ENCODE measurements around the gene MYMX. TPM values are rescaled to one million over a fixed set of nuclear protein-coding genes. Genes with fewer than 3 reads are reported as not detected.
"Not testable (repeated sequence)": the region's sequence is repeated elsewhere in the genome, so short reads cannot be mapped to it uniquely, and the experiment has no call there.

MYMX gene
- total RNA-seq, 4 donors from 2014 or later, result not detected

DNA sequence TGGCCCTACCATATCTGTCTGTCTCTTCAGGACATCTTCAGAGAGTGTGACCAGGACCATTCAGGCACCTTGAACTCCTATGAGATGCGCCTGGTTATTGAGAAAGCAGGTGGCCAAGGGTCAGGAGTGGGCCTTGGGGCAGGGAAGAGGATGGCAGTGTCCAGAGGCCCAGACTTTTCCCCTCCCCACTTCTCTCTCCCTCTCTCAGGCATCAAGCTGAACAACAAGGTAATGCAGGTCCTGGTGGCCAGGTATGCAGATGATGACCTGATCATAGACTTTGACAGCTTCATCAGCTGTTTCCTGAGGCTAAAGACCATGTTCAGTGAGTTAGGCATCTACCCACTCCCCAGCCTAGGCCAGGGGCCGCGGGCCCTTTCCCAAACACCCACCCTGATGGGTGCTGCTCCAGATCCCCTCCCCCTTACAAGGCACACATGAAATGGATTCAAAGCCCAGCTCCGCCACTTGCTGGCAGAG is 33.8 kb upstream of the MYMX start:
- Histone ChIP-seq H3K27ac (no peak overlapping the region), H3K4me3 (no peak overlapping the region), H3K27me3 (no peaks in the 10 kb centered on the region), H3K4me1 (peaks cover 0 to 6% (median 0%) of the 10 kb centered on the region in 4 donors), H3K36me3 (no peaks in the 10 kb centered on the region), H3K9me3 (no peaks in the 10 kb centered on the region)
- no peak for DNase-seq (ENCODE audit: low spot score in 2 of 2)
- no peak for TF ChIP-seq POLR2A (IDR thresholded peaks at IDR 0.05)
- TF ChIP-seq, protein P1, sequence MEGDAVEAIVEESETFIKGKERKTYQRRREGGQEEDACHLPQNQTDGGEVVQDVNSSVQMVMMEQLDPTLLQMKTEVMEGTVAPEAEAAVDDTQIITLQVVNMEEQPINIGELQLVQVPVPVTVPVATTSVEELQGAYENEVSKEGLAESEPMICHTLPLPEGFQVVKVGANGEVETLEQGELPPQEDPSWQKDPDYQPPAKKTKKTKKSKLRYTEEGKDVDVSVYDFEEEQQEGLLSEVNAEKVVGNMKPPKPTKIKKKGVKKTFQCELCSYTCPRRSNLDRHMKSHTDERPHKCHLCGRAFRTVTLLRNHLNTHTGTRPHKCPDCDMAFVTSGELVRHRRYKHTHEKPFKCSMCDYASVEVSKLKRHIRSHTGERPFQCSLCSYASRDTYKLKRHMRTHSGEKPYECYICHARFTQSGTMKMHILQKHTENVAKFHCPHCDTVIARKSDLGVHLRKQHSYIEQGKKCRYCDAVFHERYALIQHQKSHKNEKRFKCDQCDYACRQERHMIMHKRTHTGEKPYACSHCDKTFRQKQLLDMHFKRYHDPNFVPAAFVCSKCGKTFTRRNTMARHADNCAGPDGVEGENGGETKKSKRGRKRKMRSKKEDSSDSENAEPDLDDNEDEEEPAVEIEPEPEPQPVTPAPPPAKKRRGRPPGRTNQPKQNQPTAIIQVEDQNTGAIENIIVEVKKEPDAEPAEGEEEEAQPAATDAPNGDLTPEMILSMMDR (IDR thresholded peaks at IDR 0.05), result no peak
- TF ChIP-seq EP300 (IDR thresholded peaks at IDR 0.05), result no peak
- 94 to 96% methylated on average over 4 of the region's 4 CpGs for WGBS, 2 donors

DNA sequence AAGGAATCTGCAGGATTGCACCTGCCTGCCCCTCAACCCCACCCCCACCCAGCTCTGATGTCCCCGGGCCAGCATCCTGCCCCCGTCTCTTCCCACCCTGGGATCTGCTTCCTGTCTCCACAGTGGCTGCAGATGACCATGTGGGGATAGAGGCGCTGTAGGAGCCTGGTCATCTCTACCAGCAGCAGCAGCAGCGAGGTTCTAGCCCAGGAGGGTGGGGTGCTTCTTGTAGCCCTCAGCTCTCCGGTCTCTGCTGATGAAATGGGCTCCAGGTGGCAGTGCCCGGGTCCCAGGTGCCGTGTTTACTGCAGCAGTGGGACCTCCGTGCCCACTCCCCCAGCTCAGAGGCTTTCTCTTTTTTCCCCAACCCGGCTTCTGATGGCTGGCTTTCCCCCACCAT is 32.9 kb upstream of the MYMX start:
- H3K4me1 ChIP-seq, result no peaks in the 10 kb centered on the region
- H3K27me3 ChIP-seq, result no peaks in the 10 kb centered on the region
- no peaks in the 10 kb centered on the region for H3K9me3 ChIP-seq
- no peak overlapping the region for H3K27ac ChIP-seq
- DNase-seq (ENCODE audit: low spot score in 2 of 2), result no peak
- H3K4me3 ChIP-seq, result no peak overlapping the region
- no peaks in the 10 kb centered on the region for H3K36me3 ChIP-seq
- TF ChIP-seq, protein P1 (IDR thresholded peaks at IDR 0.05), result no peak
- no peak for TF ChIP-seq POLR2A (IDR thresholded peaks at IDR 0.05)
- TF ChIP-seq EP300 (IDR thresholded peaks at IDR 0.05), result no peak
- WGBS, 2 donors, result 67 to 76% methylated on average over 8 to 9 of the region's 9 CpGs

DNA sequence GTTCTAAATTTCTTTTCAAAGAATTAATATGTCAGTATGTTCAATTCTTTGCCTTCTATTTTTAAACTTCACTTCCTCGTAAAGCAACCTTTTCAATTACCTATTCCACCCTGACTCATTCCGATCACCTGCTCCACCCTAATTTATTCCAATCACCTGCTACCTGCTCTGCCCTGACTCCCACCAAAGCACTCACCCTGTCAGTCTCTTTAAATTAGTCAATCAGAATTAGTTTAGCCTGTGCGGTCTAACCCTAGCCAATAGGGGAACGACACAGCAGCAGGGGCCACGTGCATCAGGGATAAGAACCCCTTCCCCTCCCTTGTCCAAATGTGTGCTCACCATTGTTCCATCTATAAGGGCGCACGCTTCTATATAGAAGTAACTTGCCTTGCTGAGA is 31.4 kb upstream of the MYMX start:
- not testable (repeated sequence) for H3K27ac ChIP-seq; DNase-seq (ENCODE audit: low spot score in 2 of 2); H3K4me3 ChIP-seq; H3K4me1 ChIP-seq; H3K27me3 ChIP-seq; H3K9me3 ChIP-seq; H3K36me3 ChIP-seq
- WGBS, 2 donors, result 72 to 73% methylated on average over 7 of the region's 7 CpGs

DNA sequence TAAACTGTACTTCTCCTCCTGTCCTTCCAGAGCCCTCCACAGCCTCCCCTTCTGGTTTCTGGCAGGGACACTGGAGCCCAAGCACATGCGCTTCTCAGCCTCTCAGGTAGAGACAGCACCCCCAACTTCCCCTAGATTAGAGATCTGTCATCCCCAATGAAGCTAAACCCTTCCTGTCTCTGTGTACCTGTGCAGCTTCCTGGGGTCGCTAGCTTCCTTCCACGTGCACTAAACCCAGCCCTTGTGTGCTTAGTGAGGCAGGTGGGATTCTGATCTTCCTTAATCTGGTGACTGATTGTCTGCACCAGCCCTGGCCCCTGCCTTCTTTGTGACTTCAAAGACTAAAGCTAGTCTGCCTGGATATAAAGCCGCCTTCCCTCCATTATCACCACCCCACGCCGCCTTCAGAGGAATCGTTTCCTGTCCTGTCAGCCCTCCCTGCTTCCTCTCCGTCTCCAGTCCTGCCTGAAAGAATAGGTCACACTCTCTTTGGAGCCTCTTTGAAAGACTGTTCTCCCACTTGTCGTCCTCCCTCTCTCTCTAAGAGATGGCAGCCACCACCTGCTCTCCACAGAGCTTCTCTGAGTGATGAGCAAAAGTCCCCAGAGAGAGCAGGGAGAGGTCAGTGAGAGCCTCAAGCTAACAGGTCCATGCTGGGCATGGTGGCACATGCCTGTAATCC is 30.6 kb upstream of the MYMX start:
- peak overlapping the region in 1 of 4 donors; percentile 2 for H3K27ac ChIP-seq
- no peaks in the 10 kb centered on the region for H3K36me3 ChIP-seq
- no peak for TF ChIP-seq POLR2A (IDR thresholded peaks at IDR 0.05)
- no peak for TF ChIP-seq EP300 (IDR thresholded peaks at IDR 0.05)
- TF ChIP-seq, protein P1 (IDR thresholded peaks at IDR 0.05), result no peak
- no peaks in the 10 kb centered on the region for H3K27me3 ChIP-seq
- H3K4me3 ChIP-seq, result no peak overlapping the region
- no peak for DNase-seq (ENCODE audit: low spot score in 2 of 2)
- WGBS, 2 donors, result 38 to 40% methylated on average over 9 of the region's 9 CpGs
- H3K9me3 ChIP-seq, result no peaks in the 10 kb centered on the region
- no peaks in the 10 kb centered on the region for H3K4me1 ChIP-seq

DNA sequence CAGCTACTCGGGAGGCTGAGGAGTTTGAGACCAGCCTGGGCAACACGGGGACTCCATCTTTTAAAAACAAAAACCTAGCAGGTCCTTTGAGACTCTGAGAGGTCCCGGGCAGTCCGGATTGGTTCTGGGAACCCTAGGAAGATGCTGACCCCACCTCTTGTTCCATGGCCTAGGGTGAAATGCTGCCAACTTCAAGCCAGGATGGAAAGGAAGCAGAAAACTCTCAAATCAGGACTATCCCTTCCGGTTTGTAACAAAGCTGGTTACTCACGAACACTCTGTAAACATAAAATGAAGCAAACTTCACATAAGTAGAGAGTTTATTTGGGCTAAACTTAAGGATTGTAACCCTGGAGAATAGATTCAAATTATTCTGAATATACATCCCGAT is 30.1 kb upstream of the MYMX start:
- no peaks in the 10 kb centered on the region for H3K36me3 ChIP-seq
- peak overlapping the region in 1 of 4 donors; percentile 38 for H3K27ac ChIP-seq
- WGBS, 2 donors, result 58 to 71% methylated on average over 7 of the region's 7 CpGs
- H3K27me3 ChIP-seq, result no peaks in the 10 kb centered on the region
- no peak for TF ChIP-seq EP300 (IDR thresholded peaks at IDR 0.05)
- H3K9me3 ChIP-seq, result no peaks in the 10 kb centered on the region
- no peak overlapping the region for H3K4me3 ChIP-seq
- no peak for DNase-seq (ENCODE audit: low spot score in 2 of 2)
- no peaks in the 10 kb centered on the region for H3K4me1 ChIP-seq

DNA sequence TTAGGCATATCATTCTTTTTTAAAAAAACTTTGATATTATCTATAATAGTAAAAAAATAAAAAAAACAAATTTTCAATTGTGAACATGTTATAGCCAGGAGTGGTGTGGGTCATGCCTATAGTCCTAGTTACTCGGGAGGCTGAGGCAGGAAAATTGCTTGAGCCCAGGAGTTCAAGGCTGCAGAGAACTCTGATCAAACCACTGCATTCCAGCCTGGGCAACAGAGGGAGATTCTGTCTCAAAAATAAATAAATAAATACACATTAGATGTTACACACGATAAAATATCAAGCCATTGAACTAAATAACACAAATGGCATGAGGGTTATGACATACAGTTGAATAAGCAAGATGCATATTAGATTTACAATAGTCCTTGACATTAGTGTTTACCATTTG is 27.9 kb upstream of the MYMX start:
- Histone ChIP-seq H3K27ac (no peak overlapping the region), H3K27me3 (no peaks in the 10 kb centered on the region), H3K36me3 (no peaks in the 10 kb centered on the region), H3K9me3 (no peaks in the 10 kb centered on the region), H3K4me3 (no peak overlapping the region), H3K4me1 (no peaks in the 10 kb centered on the region)
- TF ChIP-seq POLR2A (IDR thresholded peaks at IDR 0.05) (no peak), EP300 (IDR thresholded peaks at IDR 0.05) (no peak)
- TF ChIP-seq, protein P1 (IDR thresholded peaks at IDR 0.05), result no peak
- 59 to 61% methylated on average over 2 of the region's 2 CpGs for whole genome bisulfite sequencing, 2 donors
- no peak for DNase-seq (ENCODE audit: low spot score in 2 of 2)

Data from tibial nerve (tissue), 4 donors.